ENCODE results near the gene GABRA5. TPM values are rescaled to one million over a fixed set of nuclear protein-coding genes. Genes with fewer than 3 reads are reported as not detected.
"Not testable (repeated sequence)": the region's sequence is repeated elsewhere in the genome, so short reads cannot be mapped to it uniquely, and the experiment has no call there.

Gene GABRA5
- total RNA-seq, result under 1 TPM in 1 of 7 donors, not detected in 6; 0.33 TPM
- not detected for polyA plus RNA-seq
- long read RNA-seq, donor 1, result 0 reads
- long read RNA-seq, donor 2, partial matches to known transcripts, result 0 of 1 reads
- long read RNA-seq, donor 2, other reads (novel, unspliced or antisense), result 0 of 1 reads
- long read RNA-seq, donor 3, result 0 reads

- no peak within 1 kb of the TSS for H3K4me3 ChIP-seq
- no peaks in the 10 kb centered on the region for H3K9me3 ChIP-seq
- 8 to 17% (median 9%) methylated on average over 41 to 63 of the region's 63 CpGs for WGBS, 3 donors
- no peak for DNase-seq
- no peak for TF ChIP-seq CTCF (IDR thresholded peaks at IDR 0.05)
- no peak for TF ChIP-seq POLR2A (IDR thresholded peaks at IDR 0.05)
- no peak for TF ChIP-seq EP300 (IDR thresholded peaks at IDR 0.05)
- H3K27me3 ChIP-seq, result no peaks in the 10 kb centered on the region
- no peaks in the 10 kb centered on the region for H3K4me1 ChIP-seq (ENCODE audit: insufficient read depth)
- no peak within 1 kb of the TSS for H3K27ac ChIP-seq
- intact Hi-C loops (cut with DNase I), result no loop called here
- H3K36me3 ChIP-seq, result no peaks in the 10 kb centered on the region
Measured at GRCh38 chr15:26866298-26867199, at the start of gene GABRA5. Gene GABRA5 (plus strand): TSS chr15:26867062. CDS start chr15:26869249, 2,187 bp downstream.

GRCh38 chr15:26831191-26831590 lies 35.7 kb upstream of the GABRA5 start:
- H3K4me3 ChIP-seq; H3K27me3 ChIP-seq; H3K4me1 ChIP-seq (ENCODE audit: insufficient read depth); H3K36me3 ChIP-seq; intact Hi-C loops (cut with DNase I); H3K9me3 ChIP-seq; DNase-seq; H3K27ac ChIP-seq: not testable (repeated sequence)
- WGBS, 3 donors, result 52 to 94% (median 94%) methylated on average over 25 to 36 of the region's 36 CpGs

GRCh38 chr15:26831951-26832350 lies 34.9 kb upstream of the GABRA5 start:
- no peaks in the 10 kb centered on the region for H3K27me3 ChIP-seq
- H3K36me3 ChIP-seq, result no peaks in the 10 kb centered on the region
- no peak for DNase-seq
- H3K4me3 ChIP-seq, result no peak overlapping the region
- peaks cover 0 to 6% of the 10 kb centered on the region in 2 donors for H3K9me3 ChIP-seq
- H3K27ac ChIP-seq, result no peak overlapping the region
- intact Hi-C loops (cut with DNase I), result no loop called here
- TF ChIP-seq POLR2A (IDR thresholded peaks at IDR 0.05) (no peak), EP300 (IDR thresholded peaks at IDR 0.05) (no peak), CTCF (IDR thresholded peaks at IDR 0.05) (no peak)
- WGBS, 3 donors, result 56 to 90% (median 89%) methylated on average over 7 of the region's 7 CpGs
- H3K4me1 ChIP-seq (ENCODE audit: insufficient read depth), result no peaks in the 10 kb centered on the region

GRCh38 chr15:26838742-26839460 lies 28.0 kb upstream of the GABRA5 start:
- no peak overlapping the region for H3K27ac ChIP-seq
- WGBS, 3 donors, result 58 to 82% (median 76%) methylated on average over 26 of the region's 26 CpGs
- TF ChIP-seq EP300 (IDR thresholded peaks at IDR 0.05) (no peak), CTCF (IDR thresholded peaks at IDR 0.05) (no peak), POLR2A (IDR thresholded peaks at IDR 0.05) (no peak)
- intact Hi-C loops (cut with DNase I), result no loop called here
- no peak for DNase-seq
- no peak overlapping the region for H3K4me3 ChIP-seq
- no peaks in the 10 kb centered on the region for H3K27me3 ChIP-seq
- H3K36me3 ChIP-seq, result no peaks in the 10 kb centered on the region
- no peaks in the 10 kb centered on the region for H3K9me3 ChIP-seq
- no peaks in the 10 kb centered on the region for H3K4me1 ChIP-seq (ENCODE audit: insufficient read depth)

Measured in ovary (tissue), 10 donors.